GM18867 (cell line): ENCODE results near the gene COQ3.

ENCODE experiments used
- ATAC-seq: cut with Tn5 transposase; IDR thresholded peaks from one replicate; pipeline ENCODE4 v1.9.1; 2021; ENCODE audit warnings: mild to moderate bottlenecking, moderate library complexity; ENCODE audit not compliant: unreplicated experiment

COQ3 gene

DNA sequence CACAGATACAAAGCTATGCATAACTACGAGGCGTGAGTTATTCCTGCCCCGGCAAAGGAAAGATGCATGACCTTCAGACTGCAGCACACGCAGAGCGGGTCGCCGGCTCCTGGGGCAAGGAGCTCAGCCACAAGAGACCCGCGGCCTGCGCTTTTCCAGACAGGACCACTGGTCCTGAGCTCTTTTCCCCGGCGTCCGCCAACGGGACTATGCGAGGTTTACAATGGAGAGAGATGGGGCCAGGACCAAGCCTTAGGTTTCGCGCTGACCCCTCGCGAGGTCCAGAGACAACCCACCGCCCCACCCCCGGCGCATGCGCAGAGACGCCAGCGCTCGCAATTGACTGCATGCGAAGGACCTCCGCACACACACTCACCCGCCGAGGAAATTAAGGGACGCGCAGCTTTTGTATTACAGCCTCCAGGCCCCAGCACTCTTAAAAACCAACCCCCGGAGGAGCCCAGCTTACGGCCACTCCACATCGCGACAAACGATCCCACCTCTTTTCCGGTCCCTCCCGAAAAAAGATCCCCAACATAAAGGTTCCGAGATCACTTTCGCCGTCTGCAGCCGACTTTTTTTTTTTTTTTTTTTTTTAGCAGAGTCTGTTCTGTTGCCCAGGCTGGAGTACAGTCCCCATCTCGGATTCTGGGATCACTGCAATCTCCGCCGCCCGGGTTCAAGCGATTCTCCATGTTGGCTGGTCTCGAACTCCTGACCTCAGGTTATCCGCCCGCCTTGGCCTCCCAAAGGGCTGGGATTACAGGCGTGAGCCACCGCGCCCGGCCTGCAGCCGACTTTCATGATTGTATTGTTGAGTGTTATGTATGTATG lies at the start of gene COQ3:
Gene COQ3 (minus strand): TSS at position 498 of the 834 bp plus-strand sequence. CDS start 16 bp downstream, at position 482.
- peak; percentile 81 for ATAC-seq

DNA sequence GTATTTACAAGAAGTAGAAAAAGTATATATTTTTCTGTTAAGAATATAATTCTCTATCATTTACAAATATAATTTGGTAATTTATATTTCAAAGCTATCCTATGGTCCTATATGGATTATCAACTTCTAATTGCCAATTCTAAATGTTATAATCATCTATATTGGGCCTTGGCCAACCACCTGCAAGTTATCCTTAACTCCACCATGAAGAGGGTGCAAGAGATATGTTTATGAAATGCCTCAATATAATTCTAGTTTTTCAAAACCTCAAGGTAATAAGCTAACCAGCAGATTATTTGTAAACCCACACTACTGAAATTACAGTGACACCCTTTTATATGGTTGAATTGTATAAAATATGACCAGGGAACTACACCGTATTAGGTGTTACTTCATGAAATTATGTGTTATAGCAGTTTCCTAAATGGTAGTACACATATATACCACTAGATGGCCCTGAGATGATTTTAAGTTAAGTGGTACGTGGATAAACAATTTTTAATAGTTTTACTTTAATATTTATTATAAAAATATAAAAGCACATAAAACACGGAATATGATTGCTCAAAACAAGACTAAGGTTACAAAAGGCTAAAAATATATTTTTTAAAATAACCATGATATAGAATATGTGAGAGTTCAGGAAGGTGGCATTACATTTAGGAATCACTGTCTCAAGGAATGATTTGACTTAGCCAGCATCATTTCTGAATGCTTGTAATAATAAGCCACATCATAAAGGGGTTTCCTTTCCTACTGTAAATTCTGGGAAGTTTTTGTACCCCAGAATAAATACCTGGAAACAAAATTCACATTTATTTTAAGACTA lies 40.9 kb upstream of the COQ3 start:
- peak; percentile 86 for ATAC-seq

DNA sequence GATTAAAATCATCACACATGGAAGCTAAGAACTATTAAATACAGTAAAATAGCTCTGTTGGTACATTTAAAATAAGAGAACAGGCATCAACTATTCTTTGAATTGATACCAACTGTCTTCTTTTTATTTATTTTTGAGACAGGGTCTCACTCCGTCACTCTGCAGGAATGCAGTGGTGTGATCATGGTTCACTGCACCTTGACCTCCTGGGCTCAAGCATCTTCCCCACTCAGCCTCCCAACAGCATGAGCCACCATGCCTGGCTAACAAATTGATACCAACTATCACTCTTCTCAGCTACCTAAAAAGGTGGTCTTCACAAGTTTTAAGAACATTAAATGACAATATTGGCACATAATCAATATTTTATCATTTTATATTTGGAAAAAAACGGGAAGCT lies 38.9 kb upstream of the COQ3 start:
- ATAC-seq = no peak

- ATAC-seq = no peak
Measured at GRCh38 chr6:99431901-99432300, 37.9 kb upstream of the COQ3 start.

DNA sequence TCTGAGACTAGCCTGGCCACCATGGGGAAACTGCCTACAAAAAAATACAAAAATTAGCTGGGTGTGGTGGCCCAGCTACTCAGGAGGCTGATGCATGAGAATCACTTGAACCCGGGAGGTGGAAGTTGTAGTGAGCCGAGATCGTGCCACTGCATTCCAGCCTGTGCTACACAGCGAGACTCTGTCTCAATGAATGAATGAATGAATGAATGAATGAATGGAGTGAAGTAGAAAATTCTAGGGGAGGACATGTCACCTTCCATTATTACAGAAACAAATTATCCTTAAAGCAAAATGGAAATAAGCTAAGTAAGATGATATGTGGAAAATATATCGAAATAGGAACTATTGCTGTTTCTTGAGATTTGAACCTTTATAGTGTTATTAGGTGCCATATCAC lies 34.0 kb upstream of the COQ3 start:
- no peak for ATAC-seq

GRCh38 chr6:99426451-99426757 lies 32.4 kb upstream of the COQ3 start:
- no peak for ATAC-seq

DNA sequence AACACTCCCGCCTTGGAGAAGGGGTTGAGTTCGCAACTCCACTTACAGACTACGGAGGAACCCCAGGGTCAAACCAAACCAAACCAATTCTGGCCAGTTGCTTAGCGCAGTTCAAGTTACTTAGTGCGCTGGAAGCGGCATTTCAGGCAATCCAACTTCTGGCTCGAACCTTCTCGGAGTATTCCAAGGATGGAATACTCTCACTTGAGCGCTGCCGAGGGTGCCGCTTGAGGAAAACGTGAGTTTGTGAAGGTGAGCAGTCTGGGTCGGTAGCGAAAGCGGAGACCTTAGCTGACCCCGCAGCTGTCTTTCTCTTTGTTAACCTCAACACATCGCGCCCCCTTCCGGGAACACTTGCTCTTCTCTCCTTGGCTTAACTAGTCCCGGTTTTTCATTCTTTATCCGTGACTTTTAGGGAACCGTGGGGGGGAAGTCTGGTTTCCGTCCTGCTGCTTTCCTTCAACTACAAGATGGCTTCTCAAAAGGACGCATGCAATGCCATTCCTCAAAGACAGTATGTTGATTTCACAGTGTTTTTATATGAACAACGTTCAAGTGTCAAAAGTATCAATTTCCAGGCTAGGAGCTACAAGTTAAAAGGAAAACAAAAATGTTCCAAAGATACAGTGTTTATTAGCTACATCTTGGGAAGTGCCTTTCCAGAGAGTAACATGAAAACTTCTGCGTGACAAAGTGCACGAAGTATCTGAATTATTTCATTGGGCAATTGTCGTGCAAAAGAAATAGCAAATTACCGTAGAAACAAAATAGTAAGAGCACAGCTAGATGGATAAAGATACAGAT lies 31.9 kb upstream of the COQ3 start:
- ATAC-seq = peak; percentile 53

DNA sequence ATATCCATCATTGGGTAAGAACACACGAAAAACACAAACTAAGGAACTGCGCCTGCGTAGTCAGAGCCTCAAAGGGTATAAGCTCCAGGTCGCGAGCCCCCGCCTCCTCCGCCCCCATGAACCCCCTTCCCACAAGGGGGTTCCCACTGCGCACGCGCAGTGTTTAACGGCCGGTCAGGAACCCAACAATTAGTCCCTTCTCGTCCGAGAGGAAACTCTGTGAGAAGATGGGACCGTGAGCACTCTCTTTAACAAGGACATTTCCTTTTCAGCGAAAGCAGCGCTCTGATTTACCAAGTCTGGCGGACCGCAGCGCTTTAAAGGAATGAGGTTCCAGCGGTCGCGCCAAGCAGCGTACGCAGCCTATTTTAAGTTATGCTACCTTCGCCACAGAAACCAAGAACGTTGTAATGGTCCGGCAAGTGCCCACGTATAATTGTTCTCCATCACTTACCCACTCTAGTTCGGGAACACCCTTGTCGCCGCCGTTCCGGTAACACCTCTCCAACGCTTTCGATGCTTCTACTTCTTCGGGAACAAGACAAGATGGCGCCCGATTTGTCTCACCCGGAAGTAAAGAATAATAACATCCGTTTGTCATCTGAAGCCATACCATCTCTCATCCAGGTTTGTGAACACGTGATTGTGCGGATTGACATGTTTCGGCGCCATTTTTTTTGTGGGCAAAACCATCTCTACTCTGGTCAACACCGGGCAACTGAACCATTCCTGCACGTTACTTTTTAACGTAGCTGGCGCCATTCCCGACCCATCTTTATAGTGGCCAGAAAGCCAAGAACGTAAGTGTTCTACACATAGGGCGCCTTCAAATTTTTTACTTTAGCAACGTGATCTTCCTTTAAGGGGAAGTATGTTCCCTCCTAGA lies 31.0 kb upstream of the COQ3 start, which contains the start of gene PNISR:
Gene PNISR (minus strand): TSS at position 548 of the 886 bp plus-strand sequence. CDS start 10,649 bp downstream, outside the sequence.
- ATAC-seq = peak; percentile 91

DNA sequence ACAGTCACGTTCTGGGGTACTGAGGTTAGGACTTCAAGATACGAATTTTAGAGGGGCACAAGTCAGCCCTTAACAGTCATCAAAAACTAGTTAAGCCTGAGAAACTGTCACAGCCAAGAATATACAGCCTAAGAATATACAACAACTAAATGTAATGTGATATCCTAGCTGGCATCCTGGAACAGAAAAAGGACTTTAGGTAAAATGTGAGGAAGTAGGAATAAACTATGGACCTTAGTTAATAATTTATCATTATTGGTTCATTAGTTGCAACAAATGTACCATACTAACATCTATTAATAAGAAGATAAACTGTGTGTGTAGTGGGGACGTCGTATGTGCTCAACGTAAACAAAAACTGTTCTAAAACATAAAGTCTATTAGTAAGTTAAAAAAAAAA lies 30.0 kb upstream of the COQ3 start:
- ATAC-seq = no peak

DNA sequence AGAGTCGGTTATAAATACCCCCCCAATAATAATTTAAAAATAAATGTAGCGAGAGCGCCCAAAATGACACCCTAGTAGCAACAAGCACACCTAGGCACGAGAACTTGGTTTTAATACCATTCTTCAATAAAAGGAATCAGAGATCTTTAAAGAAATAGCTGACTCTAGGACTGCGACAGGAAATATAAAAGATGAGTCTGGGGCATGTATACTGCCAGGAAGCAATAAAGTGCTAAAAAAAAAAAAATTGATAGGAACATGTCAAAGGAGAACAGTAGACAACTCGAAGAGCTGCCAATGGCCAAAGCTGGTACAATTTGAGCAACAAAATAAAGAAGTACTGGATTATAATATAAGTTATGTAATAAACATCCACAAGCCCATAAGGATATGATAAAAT lies 28.9 kb upstream of the COQ3 start:
- no peak for ATAC-seq

- ATAC-seq = peak; percentile 89
Measured at GRCh38 chr6:99416892-99417767, 23.1 kb upstream of the COQ3 start.

DNA sequence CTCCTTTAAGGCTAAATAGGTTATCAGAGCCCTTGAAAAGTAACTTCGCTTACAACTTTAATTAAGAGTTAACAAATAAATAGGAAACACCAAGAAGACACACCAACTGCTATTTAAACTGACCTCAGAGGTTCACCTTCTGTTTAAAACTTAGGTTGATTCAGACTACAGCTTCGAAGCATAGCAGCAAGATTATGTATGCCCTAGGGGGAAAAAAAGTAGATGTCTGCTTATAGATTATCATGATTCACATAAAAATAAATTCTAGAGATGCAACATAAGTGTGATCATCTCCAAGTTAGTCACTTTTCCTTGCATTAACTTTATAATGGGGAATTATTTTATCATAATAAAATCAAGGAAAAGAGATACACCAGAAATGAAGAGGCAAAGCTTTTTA lies 22.2 kb upstream of the COQ3 start:
- no peak for ATAC-seq

GRCh38 chr6:99415446-99415845 lies 21.5 kb upstream of the COQ3 start:
- no peak for ATAC-seq

- ATAC-seq = no peak
Measured at GRCh38 chr6:99412065-99412464, 18.1 kb upstream of the COQ3 start.

- no peak for ATAC-seq
Measured at GRCh38 chr6:99409672-99410071, 15.7 kb upstream of the COQ3 start.

DNA sequence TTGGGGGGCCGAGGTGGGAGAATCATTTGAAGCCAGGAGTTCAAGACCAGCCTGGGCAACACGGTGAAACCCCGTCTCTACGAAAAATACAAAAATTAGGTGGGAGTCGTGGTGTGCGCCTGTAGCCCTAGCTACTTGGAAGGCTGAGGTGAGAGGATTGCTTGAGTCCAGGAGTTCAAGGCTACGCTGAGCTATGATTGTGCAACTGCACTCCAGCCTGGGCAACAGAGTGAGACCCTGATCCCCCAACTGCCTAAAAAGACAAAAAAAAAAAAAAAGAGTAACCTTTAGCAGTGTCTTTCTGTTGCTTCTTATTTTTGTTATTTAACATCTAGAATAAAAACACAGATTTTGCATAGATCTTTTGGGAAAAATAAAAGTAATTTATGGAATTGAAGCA lies 13.1 kb upstream of the COQ3 start:
- ATAC-seq = no peak

DNA sequence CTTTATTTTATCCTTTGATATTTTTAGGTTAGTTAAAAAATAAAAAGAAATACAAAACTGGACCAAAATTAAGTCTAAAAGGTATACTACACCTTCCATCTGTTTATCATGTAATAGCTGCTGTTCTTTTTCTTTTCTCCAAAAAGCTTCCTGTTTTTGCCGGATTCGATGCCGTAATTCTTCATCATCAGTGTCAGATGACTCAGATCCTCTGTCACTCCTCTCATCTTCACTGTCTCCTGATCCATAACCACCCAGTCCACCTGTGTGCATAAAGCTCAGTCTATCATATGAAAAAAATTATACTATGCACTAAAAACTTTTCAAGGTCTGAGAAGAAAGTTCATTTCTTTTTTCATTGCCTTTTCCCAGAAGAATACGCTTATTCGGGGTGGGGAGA lies 8.5 kb upstream of the COQ3 start:
- no peak for ATAC-seq

DNA sequence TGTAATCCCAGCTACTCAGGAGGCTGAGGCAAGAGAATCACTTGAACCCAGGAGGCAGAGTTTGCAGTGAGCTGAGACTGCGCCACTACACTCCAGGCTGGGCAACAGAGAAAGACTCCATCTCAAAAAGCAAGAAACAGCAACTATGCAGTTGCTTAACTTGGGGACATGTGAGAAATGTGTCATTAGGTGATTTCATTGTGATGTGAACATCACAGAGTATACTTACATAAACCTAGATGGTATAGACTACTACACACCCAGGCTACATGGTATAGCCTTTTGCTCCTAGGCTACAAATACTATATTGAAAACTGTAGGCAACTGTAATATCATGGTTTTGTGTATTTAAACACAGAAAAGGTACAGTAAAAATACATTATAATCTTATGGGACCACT lies 3.3 kb upstream of the COQ3 start:
- no peak for ATAC-seq

GRCh38 chr6:99393366-99393697 lies 663 bp downstream of the COQ3 start:
- peak; percentile 24 for ATAC-seq
